Fibroblast of villous mesenchyme (primary cell): ENCODE measurements around the gene ZMYND10. TPM values are rescaled to one million over a fixed set of nuclear protein-coding genes. Genes with fewer than 3 reads are reported as not detected.

Experiments
- DNase-seq: peaks from one replicate; pipeline ENCODE4 v3.0.0-alpha.2; 2010; ENCODE audit warnings: low read depth
- H3K4me3 ChIP-seq: 2 replicates; pipeline ENCODE4 v1.5.1; 2011; ENCODE audit warnings: low read depth, mild to moderate bottlenecking, low read length
- CTCF ChIP-seq: IDR thresholded peaks from 2 replicates; pipeline ENCODE4 v1.5.1; 2012; ENCODE audit warnings: low read depth, mild to moderate bottlenecking, low read length; ENCODE audit not compliant: insufficient read depth
- total RNA-seq: library from RNA; depleted of rRNA; stranded (reverse); fragments of >200 nt; gene quantifications from 2 replicates; pipeline ENCODE4 v1.2.3, GENCODE V29; 2012

Gene ZMYND10
- total RNA-seq, 1 donor, result 1.3 TPM

GRCh38 chr3:50371133-50371685 lies 25.7 kb upstream of the ZMYND10 start:
- no peak overlapping the region for H3K4me3 ChIP-seq
- no peak for TF ChIP-seq CTCF
- no peak for DNase-seq

GRCh38 chr3:50370594-50370993 lies 25.1 kb upstream of the ZMYND10 start:
- peak; percentile 19 for DNase-seq
- no peak for TF ChIP-seq CTCF
- no peak overlapping the region for H3K4me3 ChIP-seq

DNA sequence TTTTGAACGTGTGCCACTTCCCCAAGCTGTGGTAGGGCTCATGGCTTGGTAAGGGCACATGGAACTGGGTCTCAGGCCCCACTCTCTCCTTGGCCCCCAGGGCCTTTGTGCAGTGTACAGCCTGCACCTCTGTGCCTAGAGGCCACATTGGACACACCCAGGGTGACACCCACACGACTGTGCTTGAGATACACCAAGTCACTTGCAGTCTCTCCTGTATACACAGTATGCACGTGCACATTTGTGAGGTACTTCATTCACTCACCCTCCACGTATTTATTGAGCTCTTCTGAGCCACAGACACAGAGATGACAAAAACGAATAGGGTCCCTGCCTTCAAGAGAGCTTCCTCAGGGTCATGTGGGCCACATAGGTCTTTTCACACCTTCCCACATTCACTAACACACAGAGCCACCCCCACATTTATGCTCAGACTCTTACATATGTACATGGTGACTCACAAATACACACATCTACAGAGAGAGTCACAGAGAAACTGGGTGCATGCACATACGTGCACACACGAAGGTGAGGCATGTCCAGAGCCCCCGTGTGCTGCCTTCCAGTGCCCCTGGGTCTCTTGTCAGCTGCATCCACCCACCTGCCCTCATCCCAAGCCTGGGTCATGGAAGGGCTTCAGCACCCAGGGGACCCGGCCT lies 23.6 kb upstream of the ZMYND10 start:
- H3K4me3 ChIP-seq, result no peak overlapping the region
- TF ChIP-seq CTCF, result no peak
- DNase-seq, result no peak

DNA sequence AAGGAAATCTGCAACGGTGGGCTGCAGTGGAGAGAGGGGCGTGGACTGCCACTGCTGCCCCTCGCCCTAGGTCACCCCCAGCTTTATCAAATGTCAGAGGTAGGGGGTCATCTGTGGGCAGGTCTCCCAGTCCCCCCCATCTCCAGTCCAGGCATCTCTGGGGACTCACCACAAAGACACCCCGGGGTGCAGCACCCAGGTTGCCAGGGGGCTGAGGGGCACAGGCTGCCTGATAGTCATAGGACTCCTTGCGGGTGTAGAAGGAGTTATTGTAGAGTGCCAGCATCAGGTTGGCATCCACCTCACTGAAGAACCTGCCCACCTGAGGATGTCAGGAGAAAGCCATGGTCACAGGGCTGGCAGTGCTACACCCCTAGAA lies 20.3 kb upstream of the ZMYND10 start:
- DNase-seq, result no peak
- TF ChIP-seq CTCF, result no peak
- H3K4me3 ChIP-seq, result no peak overlapping the region

DNA sequence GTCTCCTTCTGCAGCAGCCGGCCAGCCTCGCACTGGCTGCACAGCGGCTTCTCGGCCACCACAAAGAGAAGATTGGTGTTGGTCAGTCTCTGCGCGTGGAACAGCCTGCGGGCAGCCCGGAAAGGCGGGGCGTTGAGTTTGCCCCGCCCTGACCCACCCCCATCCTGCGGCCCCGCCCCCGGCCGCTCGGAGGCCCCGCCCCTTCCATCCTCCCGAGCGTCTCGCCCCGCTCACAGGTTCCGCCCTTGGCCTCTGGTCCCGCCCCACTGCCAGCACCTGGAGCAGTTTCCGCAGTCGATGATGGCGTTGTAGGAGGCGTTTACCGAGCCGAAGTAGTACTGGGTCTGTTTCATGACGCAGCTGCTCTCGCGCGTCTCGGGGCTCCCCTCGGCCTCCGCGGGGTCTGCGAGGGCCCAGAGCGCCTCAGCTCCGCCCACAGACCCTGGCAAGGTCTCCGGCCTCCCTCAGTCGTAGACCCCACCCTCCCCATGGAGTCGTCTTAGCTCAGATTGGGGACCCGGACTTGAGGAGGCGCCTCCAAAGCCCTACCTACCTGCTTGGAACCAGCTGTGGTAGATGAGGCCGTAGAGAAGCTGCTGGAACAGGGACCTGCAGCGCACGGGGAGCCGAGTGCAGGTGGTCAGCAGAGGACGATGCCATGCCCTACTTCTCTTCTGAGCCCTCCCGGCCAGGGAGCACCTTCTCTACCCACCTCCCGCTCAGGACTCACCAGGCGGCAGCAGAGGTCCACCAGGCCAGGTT lies 19.7 kb upstream of the ZMYND10 start:
- peak; percentile 58 for DNase-seq
- no peak for TF ChIP-seq CTCF
- H3K4me3 ChIP-seq, result peak overlapping the region; percentile 59

- H3K4me3 ChIP-seq, result peak overlapping the region; percentile 59
- no peak for TF ChIP-seq CTCF
- no peak for DNase-seq
Observed at GRCh38 chr3:50364573-50365079, 19.1 kb upstream of the ZMYND10 start.
